Ovary (tissue), 9 donors: ENCODE results near the gene HORMAD1. TPM values are rescaled to one million over a fixed set of nuclear protein-coding genes. Genes with fewer than 3 reads are reported as not detected.
"Not testable (repeated sequence)": the region's sequence is repeated elsewhere in the genome, so short reads cannot be mapped to it uniquely, and the experiment has no call there.

Experiments
- DNase-seq, 5 donors: peaks; one replicate each; pipeline ENCODE4 v3.0.0-alpha.2; 2019 to 2020
- H3K27ac ChIP-seq, 2 donors: fragments of 200-600 bp; one replicate each; pipeline versions ENCODE4 v1.5.1 to v1.8.0; 2019 to 2022
- H3K27me3 ChIP-seq: fragments of 200-600 bp; one replicate; pipeline ENCODE4 v1.8.0; 2022
- H3K36me3 ChIP-seq: fragments of 200-600 bp; sonication (generic); one replicate; pipeline ENCODE4 v1.5.1; 2019
- H3K4me1 ChIP-seq: one replicate; pipeline ENCODE4 v1.8.1; 2013; ENCODE audit warnings: mild to moderate bottlenecking, moderate library complexity; ENCODE audit not compliant: insufficient read depth
- H3K4me3 ChIP-seq: fragments of 200-600 bp; sonication (generic); one replicate; pipeline ENCODE4 v1.5.1; 2017
- H3K9me3 ChIP-seq, 2 donors: fragments of 200-600 bp in 1 of 2; sonication (generic) in 1 of 2; one replicate each; pipeline versions ENCODE4 v1.5.1 to v1.8.1; 2013 to 2019; ENCODE audit warnings: mild to moderate bottlenecking in 1 of 2, moderate library complexity in 1 of 2
- EP300 ChIP-seq: sonication (generic); formaldehyde crosslinking; IDR thresholded peaks from one replicate; pipeline ENCODE4 v1.6.1; 2017; ENCODE audit warnings: antibody characterized with exemption
- POLR2A ChIP-seq: fragments of 450-650 bp; IDR thresholded peaks from one replicate; pipeline ENCODE4 v1.6.1; 2017; ENCODE audit warnings: antibody characterized with exemption, mild to moderate bottlenecking, moderate library complexity
- WGBS, 3 donors: extraction: QIAGEN DNeasy Blood & Tissue Kit in 1 of 3; methylation state at CpG; one replicate each; pipeline versions ENCODE4 v1.1.5 to v1.1.7; 2013 to 2017; 5-methylcytosine and 5-hydroxymethylcytosine counted together
- intact Hi-C, 4 donors: fragments of 100-400 bp; cut with DNase I; formaldehyde crosslinking; loops; one replicate each; pipeline versions ENCODE4 v1.11.0 to v1.15.1; 2022 to 2023
- polyA plus RNA-seq, 2 donors: library from polyadenylated mRNA; stranded (reverse); fragments of 200-250 nt in 1 of 2; fragments of 350-450 nt in 1 of 2; fragmentation: Illumina TruSeq in 1 of 2; extraction: RNeasy Lipid Tissue Mini Kit (QIAGEN cat#74804) in 1 of 2; gene quantifications; one replicate each; pipeline ENCODE4 v1.2.3, GENCODE V29; 2013 to 2014
- total RNA-seq, 7 donors: library from RNA; depleted of rRNA in 2 of 7; stranded (reverse); fragments of >200 nt in 2 of 7; fragmentation: NEBNext Ultra II Directional in 3 of 7; extraction: Animal tissue kit (Norgen Biotek cat#: 25700) in 3 of 7; gene quantifications; one replicate each; pipeline versions ENCODE4 v1.1.0 to v1.2.4, GENCODE V29; 2016 to 2023
- TF ChIP-seq, protein P1 (sequence below), 3 donors: fragments of 450-650 bp in 2 of 3; fragments of 200-600 bp in 1 of 3; IDR thresholded peaks; one replicate each; pipeline versions ENCODE4 v1.5.1 to v1.8.0; 2016 to 2022; ENCODE audit warnings: antibody characterized with exemption in 3 of 3, mild to moderate bottlenecking in 1 of 3
- donor health status: DM: no; HTN: no; CAD: no; lungs with moderate emphysema.
- donor health status: DM: no; HTN: no; CAD: no.
- donor health status: Bipolar disorder and iron deficiency.
- donor health status: DM: yes; HTN: yes; CAD: no.
- donor health status: DM: no; HTN: no; CAD: no.
- donor health status: DM: yes; HTN: yes; CAD: no.

Gene HORMAD1
- total and polyA plus RNA-seq, 9 donors, result 0.10 TPM; not detected in 8

DNA sequence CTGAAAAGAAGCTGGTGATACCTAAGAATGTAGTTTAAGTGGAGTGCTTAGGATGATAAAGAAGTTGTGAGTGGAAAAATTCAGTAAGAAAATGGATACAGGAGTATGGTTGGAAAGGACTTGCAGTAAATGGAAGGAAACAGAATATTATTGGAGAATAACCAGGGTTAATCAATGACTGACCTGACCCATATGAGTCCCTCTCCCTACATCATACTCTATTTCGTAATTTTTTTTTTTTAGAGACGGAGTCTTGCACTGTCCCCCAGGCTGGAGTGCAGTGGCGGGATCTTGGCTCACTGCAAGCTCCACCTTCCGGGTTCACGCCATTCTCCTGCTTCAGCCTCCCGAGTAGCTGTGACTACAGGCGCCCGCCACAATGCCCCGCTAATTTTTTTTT is 57.9 kb downstream of the HORMAD1 start:
- WGBS, 3 donors, result 96 to 99% (median 98%) methylated on average over 9 of the region's 9 CpGs
- Histone ChIP-seq H3K4me1 (peaks cover 2% of the 10 kb centered on the region), H3K27ac (no peak overlapping the region), H3K9me3 (no peaks in the 10 kb centered on the region), H3K4me3 (no peak overlapping the region), H3K36me3 (no peaks in the 10 kb centered on the region), H3K27me3 (no peaks in the 10 kb centered on the region)
- TF ChIP-seq EP300 (no peak), POLR2A (no peak)
- TF ChIP-seq, protein P1, sequence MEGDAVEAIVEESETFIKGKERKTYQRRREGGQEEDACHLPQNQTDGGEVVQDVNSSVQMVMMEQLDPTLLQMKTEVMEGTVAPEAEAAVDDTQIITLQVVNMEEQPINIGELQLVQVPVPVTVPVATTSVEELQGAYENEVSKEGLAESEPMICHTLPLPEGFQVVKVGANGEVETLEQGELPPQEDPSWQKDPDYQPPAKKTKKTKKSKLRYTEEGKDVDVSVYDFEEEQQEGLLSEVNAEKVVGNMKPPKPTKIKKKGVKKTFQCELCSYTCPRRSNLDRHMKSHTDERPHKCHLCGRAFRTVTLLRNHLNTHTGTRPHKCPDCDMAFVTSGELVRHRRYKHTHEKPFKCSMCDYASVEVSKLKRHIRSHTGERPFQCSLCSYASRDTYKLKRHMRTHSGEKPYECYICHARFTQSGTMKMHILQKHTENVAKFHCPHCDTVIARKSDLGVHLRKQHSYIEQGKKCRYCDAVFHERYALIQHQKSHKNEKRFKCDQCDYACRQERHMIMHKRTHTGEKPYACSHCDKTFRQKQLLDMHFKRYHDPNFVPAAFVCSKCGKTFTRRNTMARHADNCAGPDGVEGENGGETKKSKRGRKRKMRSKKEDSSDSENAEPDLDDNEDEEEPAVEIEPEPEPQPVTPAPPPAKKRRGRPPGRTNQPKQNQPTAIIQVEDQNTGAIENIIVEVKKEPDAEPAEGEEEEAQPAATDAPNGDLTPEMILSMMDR (IDR thresholded peaks at IDR 0.05), result no peak
- DNase-seq, result no peak
- intact Hi-C loops, result no loop called here

DNA sequence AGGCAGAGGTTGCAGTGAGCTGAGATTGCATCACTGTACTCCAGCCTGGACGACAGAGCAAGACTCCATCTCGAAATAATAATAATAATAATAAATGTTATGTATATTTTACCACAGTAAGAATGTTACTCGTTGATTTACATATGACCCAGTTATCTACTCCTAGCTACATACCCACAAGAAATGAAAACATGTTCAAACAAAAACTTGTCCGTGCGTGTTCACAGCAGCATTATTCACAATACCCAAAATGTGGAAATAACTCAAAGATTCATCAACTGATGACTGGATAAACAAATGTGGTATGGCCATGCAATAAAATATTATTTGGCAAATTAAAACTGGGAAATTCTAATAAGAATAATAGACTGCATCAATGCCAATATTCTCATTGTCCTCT is 59.5 kb downstream of the HORMAD1 start:
- H3K9me3 ChIP-seq, result no peaks in the 10 kb centered on the region
- no peaks in the 10 kb centered on the region for H3K27me3 ChIP-seq
- no peak overlapping the region for H3K27ac ChIP-seq
- H3K4me1 ChIP-seq, result no peaks in the 10 kb centered on the region
- H3K4me3 ChIP-seq, result no peak overlapping the region
- 88 to 91% (median 88%) methylated on average over 5 of the region's 5 CpGs for WGBS, 3 donors
- no peak for DNase-seq
- no peak for TF ChIP-seq POLR2A
- TF ChIP-seq, protein P1 (IDR thresholded peaks at IDR 0.05), result no peak
- no peak for TF ChIP-seq EP300
- intact Hi-C loops, result no loop called here
- H3K36me3 ChIP-seq, result no peaks in the 10 kb centered on the region

- WGBS, 3 donors, result 84 to 97% (median 97%) methylated on average over 4 of the region's 4 CpGs
- H3K9me3 ChIP-seq, result no peaks in the 10 kb centered on the region
- no peaks in the 10 kb centered on the region for H3K36me3 ChIP-seq
Measured at GRCh38 chr1:150660584-150660983, 60.1 kb downstream of the HORMAD1 start.

GRCh38 chr1:150657064-150657463 is 63.6 kb downstream of the HORMAD1 start:
- DNase-seq, intact Hi-C loops, H3K4me3 ChIP-seq, H3K27me3 ChIP-seq, H3K36me3 ChIP-seq, H3K27ac ChIP-seq, H3K9me3 ChIP-seq, H3K4me1 ChIP-seq: not testable (repeated sequence)
- 91 to 95% (median 94%) methylated on average over 4 of the region's 4 CpGs for WGBS, 3 donors

More at GRCh38 chr1:150660584-150660983, 60.1 kb downstream of the HORMAD1 start:
- no peak overlapping the region for H3K27ac ChIP-seq
- H3K4me3 ChIP-seq, result no peak overlapping the region
- no peaks in the 10 kb centered on the region for H3K4me1 ChIP-seq
- intact Hi-C loops, result no loop called here
- no peak for TF ChIP-seq EP300
- no peak for TF ChIP-seq POLR2A
- TF ChIP-seq, protein P1 (IDR thresholded peaks at IDR 0.05), result no peak
- H3K27me3 ChIP-seq, result no peaks in the 10 kb centered on the region
- DNase-seq, result no peak

- 58 to 68% (median 63%) methylated on average over 10 of the region's 10 CpGs for WGBS, 3 donors
- H3K4me3 ChIP-seq, DNase-seq, H3K4me1 ChIP-seq, H3K27ac ChIP-seq, intact Hi-C loops, H3K9me3 ChIP-seq, H3K27me3 ChIP-seq, H3K36me3 ChIP-seq: not testable (repeated sequence)
Measured at GRCh38 chr1:150654635-150655034, 66.1 kb downstream of the HORMAD1 start.

DNA sequence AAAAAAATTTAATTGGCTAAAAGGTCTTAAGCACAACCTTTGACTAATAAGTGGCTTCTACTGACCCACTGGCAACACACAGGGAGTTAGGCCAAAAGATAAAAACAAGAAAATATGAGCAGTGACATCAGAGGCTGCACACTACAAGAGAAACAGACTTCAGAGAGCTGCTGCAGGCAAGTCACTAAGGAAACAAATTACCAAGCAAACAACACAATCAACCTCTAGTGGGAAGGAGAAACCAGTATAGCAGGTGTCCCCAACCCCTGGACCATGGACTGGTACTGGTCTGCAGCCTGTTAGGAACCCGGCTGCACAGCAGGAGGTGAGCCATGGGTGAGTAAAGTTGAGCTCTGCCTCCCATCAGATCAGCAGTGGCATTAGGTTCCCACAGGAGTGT is 70.5 kb downstream of the HORMAD1 start:
- WGBS, 3 donors, result 87 to 100% (median 92%) methylated on average over 1 of the region's 1 CpG
- Histone ChIP-seq H3K4me1 (peaks cover 4% of the 10 kb centered on the region), H3K27ac (no peak overlapping the region), H3K36me3 (no peaks in the 10 kb centered on the region), H3K9me3 (no peaks in the 10 kb centered on the region), H3K27me3 (no peaks in the 10 kb centered on the region), H3K4me3 (no peak overlapping the region)
- TF ChIP-seq EP300 (no peak), POLR2A (no peak)
- TF ChIP-seq, protein P1 (IDR thresholded peaks at IDR 0.05), result no peak
- intact Hi-C loops, result no loop called here
- no peak for DNase-seq
